GM06990 (cell line): Measurements from ENCODE around the gene RRP8.

Experiments
- DNase-seq: peaks from one replicate; pipeline ENCODE4 v3.0.0-alpha.2; 2011; ENCODE audit not compliant: insufficient read length; ENCODE audit errors: extremely low read depth
- H3K27me3 ChIP-seq: replicated peaks from 2 replicates; pipeline ENCODE4 v1.6.0; 2011; ENCODE audit warnings: low read length; ENCODE audit not compliant: control insufficient read depth, insufficient read depth
- H3K36me3 ChIP-seq: 2 replicates; pipeline ENCODE4 v1.5.1; 2011; ENCODE audit warnings: low read length; ENCODE audit not compliant: control insufficient read depth, insufficient read depth
- H3K4me3 ChIP-seq: replicated peaks from 2 replicates; pipeline ENCODE4 v1.5.1; 2011; ENCODE audit warnings: low read depth, mild to moderate bottlenecking, control low read depth, low read length
- TF ChIP-seq, protein P1 (sequence below): IDR thresholded peaks from 2 replicates; pipeline ENCODE4 v1.5.1; 2011; ENCODE audit warnings: low read length, control low read depth, mild to moderate bottlenecking, inconsistent platforms; ENCODE audit not compliant: insufficient read depth, poor library complexity, severe bottlenecking

RRP8 gene

DNA sequence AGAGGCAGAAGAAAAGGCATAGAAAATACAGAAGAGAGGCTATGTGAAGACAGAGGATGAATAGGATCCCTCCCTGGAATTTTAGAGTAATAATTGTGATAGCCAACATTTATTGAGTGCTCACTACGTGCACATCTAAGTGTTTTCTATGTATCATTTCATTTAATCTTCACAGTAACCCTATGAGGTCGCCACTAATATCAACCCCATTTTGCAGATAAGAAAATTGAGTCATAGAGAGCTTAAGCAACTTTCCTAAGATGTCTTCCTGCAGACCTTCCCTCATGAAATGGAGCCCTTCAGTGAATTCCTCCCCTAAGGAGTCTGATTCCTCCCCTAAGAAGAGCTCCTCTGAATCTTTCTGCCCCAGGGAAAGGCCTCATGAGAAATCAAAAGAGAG lies 38.1 kb downstream of the RRP8 start:
- no peaks in the 10 kb centered on the region for H3K27me3 ChIP-seq
- peaks cover 6% of the 10 kb centered on the region for H3K36me3 ChIP-seq
- no peak for DNase-seq
- no peak overlapping the region for H3K4me3 ChIP-seq
- TF ChIP-seq, protein P1, sequence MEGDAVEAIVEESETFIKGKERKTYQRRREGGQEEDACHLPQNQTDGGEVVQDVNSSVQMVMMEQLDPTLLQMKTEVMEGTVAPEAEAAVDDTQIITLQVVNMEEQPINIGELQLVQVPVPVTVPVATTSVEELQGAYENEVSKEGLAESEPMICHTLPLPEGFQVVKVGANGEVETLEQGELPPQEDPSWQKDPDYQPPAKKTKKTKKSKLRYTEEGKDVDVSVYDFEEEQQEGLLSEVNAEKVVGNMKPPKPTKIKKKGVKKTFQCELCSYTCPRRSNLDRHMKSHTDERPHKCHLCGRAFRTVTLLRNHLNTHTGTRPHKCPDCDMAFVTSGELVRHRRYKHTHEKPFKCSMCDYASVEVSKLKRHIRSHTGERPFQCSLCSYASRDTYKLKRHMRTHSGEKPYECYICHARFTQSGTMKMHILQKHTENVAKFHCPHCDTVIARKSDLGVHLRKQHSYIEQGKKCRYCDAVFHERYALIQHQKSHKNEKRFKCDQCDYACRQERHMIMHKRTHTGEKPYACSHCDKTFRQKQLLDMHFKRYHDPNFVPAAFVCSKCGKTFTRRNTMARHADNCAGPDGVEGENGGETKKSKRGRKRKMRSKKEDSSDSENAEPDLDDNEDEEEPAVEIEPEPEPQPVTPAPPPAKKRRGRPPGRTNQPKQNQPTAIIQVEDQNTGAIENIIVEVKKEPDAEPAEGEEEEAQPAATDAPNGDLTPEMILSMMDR: no peak

DNA sequence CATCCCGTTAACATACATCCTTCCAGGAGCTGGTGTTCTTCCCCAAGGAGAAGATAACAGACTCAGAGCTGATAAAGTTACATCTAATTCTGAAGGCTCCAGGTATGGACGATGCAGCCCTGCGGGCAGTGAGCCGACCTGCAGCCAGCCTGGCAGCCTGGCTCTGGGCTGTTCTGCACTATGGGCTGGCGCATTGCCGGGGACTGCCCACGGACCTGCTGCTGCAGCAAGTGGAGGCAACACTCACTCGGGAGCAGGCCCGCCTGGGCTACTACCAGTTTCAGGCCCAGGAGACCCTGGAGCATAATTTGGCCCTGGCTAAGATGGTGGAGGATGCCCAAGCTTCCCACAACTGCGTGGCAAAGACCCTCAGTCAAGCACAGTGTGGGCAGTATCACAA lies 39.7 kb downstream of the RRP8 start:
- H3K4me3 ChIP-seq: no peak overlapping the region
- TF ChIP-seq, protein P1: no peak
- DNase-seq: no peak

DNA sequence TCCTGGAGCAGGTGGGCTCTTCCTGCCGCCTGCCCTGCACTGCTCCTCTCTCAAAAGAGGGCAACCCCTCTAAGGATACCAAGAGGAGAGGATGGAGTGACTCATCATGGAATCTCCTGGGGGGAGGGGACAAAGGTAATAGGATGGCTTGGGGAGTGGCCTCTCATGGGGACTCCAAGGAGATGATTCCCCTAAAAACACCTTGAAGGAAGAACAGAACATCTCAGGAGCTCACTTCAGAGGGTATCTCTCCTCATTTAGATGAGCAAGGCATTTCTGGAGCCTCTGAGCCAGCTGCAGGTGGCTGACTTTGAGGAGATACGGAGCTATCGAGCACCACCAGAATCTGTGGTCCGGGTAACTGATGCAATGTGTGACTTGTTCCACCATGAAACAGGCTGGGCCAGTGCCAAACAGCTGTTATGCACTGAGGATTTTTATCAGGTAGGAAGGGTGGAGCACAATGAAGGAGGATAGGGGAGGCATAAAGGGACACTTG lies 40.2 kb downstream of the RRP8 start:
- no peaks in the 10 kb centered on the region for H3K27me3 ChIP-seq
- TF ChIP-seq, protein P1: no peak
- no peak overlapping the region for H3K4me3 ChIP-seq
- no peak for DNase-seq
- peaks cover 6% of the 10 kb centered on the region for H3K36me3 ChIP-seq

More for the DNA sequence above, 39.7 kb downstream of the RRP8 start:
- Histone ChIP-seq H3K36me3 (peaks cover 6% of the 10 kb centered on the region), H3K27me3 (no peaks in the 10 kb centered on the region)

DNA sequence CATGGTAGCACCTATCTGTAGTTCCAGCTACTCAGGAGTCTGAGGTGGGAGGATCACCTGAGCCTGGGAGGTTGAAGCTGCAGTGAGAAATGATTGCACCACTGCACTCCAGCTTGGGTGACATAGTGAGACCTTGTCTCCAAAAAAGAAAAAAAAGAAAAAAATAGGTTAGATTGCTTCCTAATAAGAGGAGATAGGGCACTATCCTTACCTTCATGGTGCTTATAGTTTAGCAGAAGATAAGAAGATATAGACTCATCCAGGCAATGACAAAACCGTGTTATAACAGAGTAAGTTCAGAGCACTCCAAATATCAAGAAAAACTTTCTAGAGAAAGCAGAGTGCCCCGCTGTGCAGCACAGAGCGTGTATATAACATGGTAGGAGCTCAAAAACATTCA lies 42.1 kb downstream of the RRP8 start:
- TF ChIP-seq, protein P1: no peak

DNA sequence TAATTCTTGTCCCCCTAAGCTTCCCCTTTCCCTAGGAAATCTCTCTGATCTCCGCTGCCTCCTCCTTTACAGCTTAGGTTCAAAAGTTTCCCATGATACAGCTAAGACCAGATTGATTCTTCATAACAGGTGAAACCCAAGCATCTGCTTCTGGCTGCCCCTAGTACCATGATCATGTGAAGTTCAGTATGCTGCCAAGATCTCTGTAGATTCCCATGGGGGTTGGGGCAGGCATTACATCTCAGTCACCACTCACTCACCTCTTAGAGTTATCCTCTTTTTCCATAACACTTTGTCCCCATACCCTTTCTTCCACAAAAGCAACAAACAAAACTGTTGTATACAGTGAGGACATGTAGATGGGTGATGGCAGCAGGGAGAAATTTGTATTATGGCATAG lies 44.0 kb downstream of the RRP8 start:
- no peaks in the 10 kb centered on the region for H3K27me3 ChIP-seq
- H3K36me3 ChIP-seq: peaks cover 1% of the 10 kb centered on the region; the same call in 1 of the 2 replicates
- H3K4me3 ChIP-seq: no peak overlapping the region
- TF ChIP-seq, protein P1: no peak
- DNase-seq: no peak

More for the DNA sequence above, 42.1 kb downstream of the RRP8 start:
- no peaks in the 10 kb centered on the region for H3K27me3 ChIP-seq
- H3K4me3 ChIP-seq: no peak overlapping the region
- peaks cover 1% of the 10 kb centered on the region; the same call in 1 of the 2 replicates for H3K36me3 ChIP-seq
- DNase-seq: no peak
